ENCODE data around the gene EPHA1. TPM values are rescaled to one million over a fixed set of nuclear protein-coding genes. Genes with fewer than 3 reads are reported as not detected.

Gene EPHA1
- total RNA-seq, 1 experiment from 2014 or later: 1.2 TPM

DNA sequence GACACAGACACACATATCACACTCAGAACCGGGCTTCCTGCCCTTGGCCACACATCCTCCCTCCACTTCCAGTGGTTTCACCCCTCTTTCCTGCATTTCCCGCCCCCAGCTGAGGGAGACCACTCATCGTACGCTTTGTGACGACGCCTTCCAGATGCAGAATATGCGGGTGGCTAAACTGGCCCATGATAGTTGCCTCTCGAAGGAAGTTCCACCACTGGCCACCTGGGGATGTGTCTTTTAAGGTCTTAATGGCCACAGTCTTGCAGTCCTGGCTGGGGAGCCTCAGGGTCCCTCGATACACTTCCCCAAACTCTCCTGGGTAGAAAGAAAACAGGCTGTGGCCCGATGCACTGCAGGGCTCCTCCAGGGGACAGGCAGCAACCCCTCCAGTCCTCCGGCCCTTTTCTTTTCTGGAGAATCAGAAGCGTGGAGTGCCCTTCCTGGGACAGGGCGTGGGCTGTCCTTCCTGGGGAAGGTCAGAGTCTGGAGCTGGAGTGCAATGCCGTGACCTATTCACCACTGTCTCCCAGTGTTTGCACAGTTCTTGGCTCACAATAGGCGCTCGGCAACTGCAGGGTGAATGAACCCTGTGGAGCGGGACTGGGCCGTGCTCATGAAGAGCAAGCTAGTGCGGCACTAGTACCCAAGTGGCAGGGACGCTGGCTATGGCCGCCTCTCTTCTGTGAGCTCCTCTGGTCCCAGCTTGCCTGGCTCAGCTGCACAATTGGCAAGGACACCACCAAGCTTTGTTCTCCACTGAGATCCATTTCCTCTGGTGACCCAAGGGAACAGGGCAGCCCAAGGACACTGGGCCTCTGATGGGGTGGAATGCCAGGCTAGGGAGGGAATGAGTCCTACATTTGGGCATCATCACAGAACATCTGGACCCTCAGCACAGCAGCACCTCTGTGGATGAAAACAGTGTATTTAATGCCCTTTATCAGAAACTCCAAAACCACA is 13.2 kb downstream of the EPHA1 start:
- Histone ChIP-seq H3K27me3 (replicated peaks; ENCODE audit: insufficient read depth, low read depth, low read length, poor library complexity) (no peaks in the 10 kb centered on the region), H3K36me3 (ENCODE audit: insufficient read depth, low read length, poor library complexity, severe bottlenecking) (peaks cover 3% of the 10 kb centered on the region), H3K27ac (ENCODE audit: low read depth, low read length, poor library complexity, severe bottlenecking) (no peak overlapping the region), H3K4me3 (ENCODE audit: low read depth, low read length, poor library complexity, severe bottlenecking) (no peak overlapping the region), H3K9me3 (ENCODE audit: low read depth, low read length, poor library complexity, severe bottlenecking) (no peaks in the 10 kb centered on the region), H3K4me1 (ENCODE audit: insufficient read depth, low read length, poor library complexity, severe bottlenecking) (no peaks in the 10 kb centered on the region)
- no TSS peak for BruUV-seq (replicated peaks)
- ChIA-PET CTCF (interaction anchor here (0.6 kb wide), 2 partner anchors 14 to 22 kb away, joined by 3 to 4 read pairs; no protein-coding TSS in a partner anchor), POLR2A (ENCODE audit: low non-redundant PET) (no interaction called here)
- DNase-seq (ENCODE audit: low spot score): no peak
- TF ChIP-seq EZH2 (IDR thresholded peaks at IDR 0.05; ENCODE audit: borderline replicate concordance, low read depth, low read length, poor library complexity, severe bottlenecking): no peak
- TF ChIP-seq, protein P1, sequence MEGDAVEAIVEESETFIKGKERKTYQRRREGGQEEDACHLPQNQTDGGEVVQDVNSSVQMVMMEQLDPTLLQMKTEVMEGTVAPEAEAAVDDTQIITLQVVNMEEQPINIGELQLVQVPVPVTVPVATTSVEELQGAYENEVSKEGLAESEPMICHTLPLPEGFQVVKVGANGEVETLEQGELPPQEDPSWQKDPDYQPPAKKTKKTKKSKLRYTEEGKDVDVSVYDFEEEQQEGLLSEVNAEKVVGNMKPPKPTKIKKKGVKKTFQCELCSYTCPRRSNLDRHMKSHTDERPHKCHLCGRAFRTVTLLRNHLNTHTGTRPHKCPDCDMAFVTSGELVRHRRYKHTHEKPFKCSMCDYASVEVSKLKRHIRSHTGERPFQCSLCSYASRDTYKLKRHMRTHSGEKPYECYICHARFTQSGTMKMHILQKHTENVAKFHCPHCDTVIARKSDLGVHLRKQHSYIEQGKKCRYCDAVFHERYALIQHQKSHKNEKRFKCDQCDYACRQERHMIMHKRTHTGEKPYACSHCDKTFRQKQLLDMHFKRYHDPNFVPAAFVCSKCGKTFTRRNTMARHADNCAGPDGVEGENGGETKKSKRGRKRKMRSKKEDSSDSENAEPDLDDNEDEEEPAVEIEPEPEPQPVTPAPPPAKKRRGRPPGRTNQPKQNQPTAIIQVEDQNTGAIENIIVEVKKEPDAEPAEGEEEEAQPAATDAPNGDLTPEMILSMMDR (conservative IDR thresholded peaks at IDR 0.05; ENCODE audit: low read depth, low read length): no peak
- intact Hi-C loops (cut with micrococcal nuclease; ENCODE audit: unreplicated experiment): no loop called here

DNA sequence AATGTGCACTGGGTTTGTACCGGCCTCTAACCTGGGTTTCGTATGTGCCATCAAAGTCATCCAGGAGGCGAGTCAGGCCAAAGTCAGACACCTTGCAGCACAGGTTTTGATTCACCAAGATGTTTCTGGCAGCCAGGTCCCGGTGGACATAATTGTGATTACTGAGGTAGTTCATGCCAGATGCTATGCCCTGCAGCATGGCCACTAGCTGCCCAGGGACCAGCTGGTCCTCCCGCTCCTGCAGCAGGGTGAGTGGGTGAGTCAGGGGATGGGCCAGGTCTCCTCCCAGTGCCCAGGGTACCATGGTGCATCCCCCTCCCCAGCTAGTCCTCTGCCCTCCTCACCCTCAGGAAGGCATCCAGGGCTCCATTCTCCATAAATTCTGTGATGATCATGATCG is 13.9 kb downstream of the EPHA1 start:
- Histone ChIP-seq H3K27ac (ENCODE audit: low read depth, low read length, poor library complexity, severe bottlenecking) (no peak overlapping the region), H3K27me3 (replicated peaks; ENCODE audit: insufficient read depth, low read depth, low read length, poor library complexity) (no peaks in the 10 kb centered on the region), H3K9me3 (ENCODE audit: low read depth, low read length, poor library complexity, severe bottlenecking) (no peaks in the 10 kb centered on the region), H3K4me1 (ENCODE audit: insufficient read depth, low read length, poor library complexity, severe bottlenecking) (no peaks in the 10 kb centered on the region), H3K4me3 (ENCODE audit: low read depth, low read length, poor library complexity, severe bottlenecking) (no peak overlapping the region), H3K36me3 (ENCODE audit: insufficient read depth, low read length, poor library complexity, severe bottlenecking) (peaks cover 8% of the 10 kb centered on the region)
- CTCF ChIA-PET: interaction anchor here (0.6 kb wide), 1 partner anchor 22 kb away, joined by 3 read pairs; no protein-coding TSS in a partner anchor
- TF ChIP-seq EZH2 (IDR thresholded peaks at IDR 0.05; ENCODE audit: borderline replicate concordance, low read depth, low read length, poor library complexity, severe bottlenecking): no peak
- TF ChIP-seq, protein P1 (conservative IDR thresholded peaks at IDR 0.05; ENCODE audit: low read depth, low read length): no peak
- POLR2A ChIA-PET (ENCODE audit: low non-redundant PET): no interaction called here
- DNase-seq (ENCODE audit: low spot score): no peak
- BruUV-seq (replicated peaks): no TSS peak
- intact Hi-C loops (cut with micrococcal nuclease; ENCODE audit: unreplicated experiment): no loop called here

DNA sequence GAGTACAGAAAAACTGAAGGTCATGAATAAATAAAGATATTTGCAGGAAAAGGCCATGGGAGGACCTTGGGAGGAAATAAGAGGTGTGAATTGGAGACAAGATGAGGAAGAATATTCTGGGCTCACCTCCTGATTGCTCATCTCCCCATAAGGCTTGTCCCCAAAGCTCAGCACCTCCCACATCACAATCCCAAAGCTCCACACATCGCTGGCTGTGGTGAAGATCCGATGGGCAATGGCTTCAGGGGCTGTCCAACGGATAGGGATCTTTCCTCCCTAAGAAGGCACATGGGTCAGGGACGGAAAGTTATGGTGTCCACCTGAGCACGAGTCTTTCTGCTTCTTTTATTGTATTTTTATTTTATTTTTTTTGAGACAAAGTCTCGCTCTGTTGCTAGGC is 14.6 kb downstream of the EPHA1 start:
- ChIA-PET POLR2A (ENCODE audit: low non-redundant PET) (no interaction called here), CTCF (no interaction called here)
- no peaks in the 10 kb centered on the region for H3K27me3 ChIP-seq (replicated peaks; ENCODE audit: insufficient read depth, low read depth, low read length, poor library complexity)
- peaks cover 14% of the 10 kb centered on the region for H3K36me3 ChIP-seq (ENCODE audit: insufficient read depth, low read length, poor library complexity, severe bottlenecking)
- no peak overlapping the region for H3K27ac ChIP-seq (ENCODE audit: low read depth, low read length, poor library complexity, severe bottlenecking)
- DNase-seq (ENCODE audit: low spot score): no peak
- intact Hi-C loops (cut with micrococcal nuclease; ENCODE audit: unreplicated experiment): no loop called here
- no TSS peak for BruUV-seq (replicated peaks)
- H3K4me3 ChIP-seq (ENCODE audit: low read depth, low read length, poor library complexity, severe bottlenecking): no peak overlapping the region
- no peak for TF ChIP-seq EZH2 (IDR thresholded peaks at IDR 0.05; ENCODE audit: borderline replicate concordance, low read depth, low read length, poor library complexity, severe bottlenecking)
- TF ChIP-seq, protein P1 (conservative IDR thresholded peaks at IDR 0.05; ENCODE audit: low read depth, low read length): no peak
- H3K4me1 ChIP-seq (ENCODE audit: insufficient read depth, low read length, poor library complexity, severe bottlenecking): no peaks in the 10 kb centered on the region
- no peaks in the 10 kb centered on the region for H3K9me3 ChIP-seq (ENCODE audit: low read depth, low read length, poor library complexity, severe bottlenecking)

Data from A673 (cell line).